SK-N-SH treated with all-trans-retinoic acid at 6 μM for 48 hours (cell line): ENCODE measurements around the gene NAMPT.

ENCODE experiments used
- ATAC-seq: fragments of 200-7000 bp; cut with Tn5 transposase; 3 replicates; pipeline ENCODE4 v1.9.1; 2020; ENCODE audit warnings: mild to moderate bottlenecking, moderate library complexity
- BACH2 ChIP-seq: fragments of 250-450 bp; sonication (Bioruptor Pico); IDR thresholded peaks from 2 replicates; pipeline ENCODE4 v1.9.0; 2021; ENCODE audit warnings: mild to moderate bottlenecking, borderline replicate concordance
- CSDC2 ChIP-seq: fragments of 250-450 bp; sonication (Bioruptor Pico); IDR thresholded peaks from 2 replicates; pipeline ENCODE4 v1.5.0; 2020; ENCODE audit warnings: mild to moderate bottlenecking, moderate library complexity
- CSRNP3 ChIP-seq: fragments of 250-450 bp; sonication (Bioruptor Pico); IDR thresholded peaks from 2 replicates; pipeline ENCODE4 v1.5.1; 2021; ENCODE audit warnings: mild to moderate bottlenecking, moderate library complexity
- ESRRG ChIP-seq: fragments of 250-450 bp; sonication (Bioruptor Pico); IDR thresholded peaks from 2 replicates; pipeline ENCODE4 v1.6.1; 2021; ENCODE audit warnings: mild to moderate bottlenecking
- GLIS3 ChIP-seq: fragments of 250-450 bp; sonication (Bioruptor Pico); IDR thresholded peaks from 2 replicates; pipeline ENCODE4 v1.5.0; 2020; ENCODE audit warnings: mild to moderate bottlenecking, moderate library complexity
- ISL1 ChIP-seq: fragments of 250-450 bp; sonication (Bioruptor Pico); IDR thresholded peaks from 2 replicates; pipeline ENCODE4 v2.1.2; 2022; ENCODE audit warnings: mild to moderate bottlenecking, moderate library complexity
- OSR1 ChIP-seq: fragments of 250-450 bp; sonication (Bioruptor Pico); IDR thresholded peaks from 2 replicates; pipeline ENCODE4 v1.8.0; 2022; ENCODE audit warnings: moderate library complexity, mild to moderate bottlenecking, inconsistent platforms
- POU6F1 ChIP-seq: fragments of 250-450 bp; sonication (Bioruptor Pico); IDR thresholded peaks from 2 replicates; pipeline ENCODE4 v1.8.0; 2021; ENCODE audit warnings: low read depth, mild to moderate bottlenecking, moderate library complexity, borderline replicate concordance
- PPARA ChIP-seq: fragments of 250-450 bp; sonication (Bioruptor Pico); IDR thresholded peaks from 2 replicates; pipeline ENCODE4 v1.5.0; 2020; ENCODE audit warnings: mild to moderate bottlenecking, borderline replicate concordance
- RARB ChIP-seq: fragments of 250-450 bp; sonication (Bioruptor Pico); IDR thresholded peaks from 2 replicates; pipeline ENCODE4 v1.8.0; 2021; ENCODE audit warnings: mild to moderate bottlenecking, moderate library complexity
- SNAI2 ChIP-seq: fragments of 250-450 bp; sonication (Bioruptor Pico); IDR thresholded peaks from 2 replicates; pipeline ENCODE4 v1.5.0; 2020; ENCODE audit warnings: mild to moderate bottlenecking, moderate library complexity
- TCF4 ChIP-seq: fragments of 250-450 bp; sonication (Bioruptor Pico); IDR thresholded peaks from 2 replicates; pipeline ENCODE4 v1.8.0; 2021; ENCODE audit warnings: mild to moderate bottlenecking, moderate library complexity, borderline replicate concordance
- TSHZ2 ChIP-seq: fragments of 250-450 bp; sonication (Bioruptor Pico); IDR thresholded peaks from 2 replicates; pipeline ENCODE4 v1.5.0; 2020; ENCODE audit warnings: mild to moderate bottlenecking, moderate library complexity
- ZC3H10 ChIP-seq: fragments of 250-450 bp; sonication (Bioruptor Pico); IDR thresholded peaks from 2 replicates; pipeline ENCODE4 v1.5.1; 2021; ENCODE audit warnings: mild to moderate bottlenecking, moderate library complexity
- ZFP3 ChIP-seq: fragments of 250-450 bp; sonication (Bioruptor Pico); IDR thresholded peaks from 2 replicates; pipeline ENCODE4 v1.5.0; 2020; ENCODE audit warnings: mild to moderate bottlenecking, moderate library complexity
- ZFP30 ChIP-seq: fragments of 450-650 bp; formaldehyde crosslinking; IDR thresholded peaks from 2 replicates; pipeline ENCODE4 v1.5.0; 2022; ENCODE audit warnings: mild to moderate bottlenecking, moderate library complexity
- ZNF70 ChIP-seq: fragments of 450-650 bp; formaldehyde crosslinking; IDR thresholded peaks from 2 replicates; pipeline ENCODE4 v1.5.0; 2020; ENCODE audit warnings: mild to moderate bottlenecking, moderate library complexity
- ZNF8 ChIP-seq: fragments of 450-650 bp; formaldehyde crosslinking; IDR thresholded peaks from 2 replicates; pipeline ENCODE4 v1.5.0; 2020; ENCODE audit warnings: mild to moderate bottlenecking, moderate library complexity

NAMPT gene

GRCh38 chr7:106285855-106286492 is 1.2 kb upstream of the NAMPT start (continued):
- no peak for TF ChIP-seq ZNF70 (CRISPR knock-in tag)
- TF ChIP-seq ZC3H10 (CRISPR knock-in tag), result no peak
- no peak for TF ChIP-seq GLIS3
- no peak for TF ChIP-seq BACH2 (CRISPR knock-in tag)
- no peak for TF ChIP-seq ZFP3 (CRISPR knock-in tag)
- TF ChIP-seq PPARA (CRISPR knock-in tag), result no peak

- TF ChIP-seq CSRNP3 (no peak), ZNF70 (CRISPR knock-in tag) (0 out of 2 replicates have a peak, but pooled peaks have one; percentile 24), ZFP3 (CRISPR knock-in tag) (peak; percentile 32; the same call in 1 of the 2 replicates), BACH2 (CRISPR knock-in tag) (no peak), GLIS3 (0 out of 2 replicates have a peak, but pooled peaks have one; percentile 37), CSDC2 (CRISPR knock-in tag) (peak; percentile 67; the same call in 1 of the 2 replicates), SNAI2 (CRISPR knock-in tag) (peak; percentile 72; the same call in 1 of the 2 replicates), TSHZ2 (0 out of 2 replicates have a peak, but pooled peaks have one; percentile 10), POU6F1 (CRISPR knock-in tag) (no peak)
- peak; percentile 91 for ATAC-seq
These were observed 470 bp upstream of the NAMPT start for GRCh38 chr7:106285051-106285854.

- 0 out of 2 replicates have a peak, but pooled peaks have one; percentile 35 for TF ChIP-seq POU6F1 (CRISPR knock-in tag)
- no peak for TF ChIP-seq PPARA (CRISPR knock-in tag)
- peak; percentile 29 for ATAC-seq
These were observed 711 bp downstream of the NAMPT start for GRCh38 chr7:106283831-106284713.

GRCh38 chr7:106283501-106283830 is 1.3 kb downstream of the NAMPT start:
- TF ChIP-seq GLIS3 (no peak), CSDC2 (CRISPR knock-in tag) (no peak), ESRRG (CRISPR knock-in tag) (no peak), OSR1 (no peak), TCF4 (CRISPR knock-in tag) (no peak)
- ATAC-seq, result no peak

- ATAC-seq, result no peak
- no peak for TF ChIP-seq TSHZ2
- no peak for TF ChIP-seq CSRNP3
- no peak for TF ChIP-seq ZNF8 (CRISPR knock-in tag)
- TF ChIP-seq TCF4 (CRISPR knock-in tag), result no peak
- no peak for TF ChIP-seq ISL1 (CRISPR knock-in tag)
- no peak for TF ChIP-seq GLIS3
- TF ChIP-seq RARB (CRISPR knock-in tag), result no peak
- TF ChIP-seq ZFP30 (CRISPR knock-in tag), result no peak
These were observed 1.9 kb downstream of the NAMPT start for GRCh38 chr7:106282852-106283251.
